Metanephros (tissue), 1 donor: ENCODE results near the gene LYAR. TPM values are rescaled to one million over a fixed set of nuclear protein-coding genes. Genes with fewer than 3 reads are reported as not detected.

ENCODE experiments used
- total RNA-seq: library from RNA; depleted of rRNA; stranded (reverse); fragments of >200 nt; gene quantifications from one replicate; pipeline ENCODE4 v1.2.3, GENCODE V29; 2014

The LYAR gene
- total RNA-seq: 4.6 TPM

GRCh38 chr4:4289941-4290850 lies at the start of gene LYAR, which contains the start of gene ZBTB49:
Gene LYAR (minus strand): TSS chr4:4290154. CDS start chr4:4283742, 6,412 bp downstream.
Gene ZBTB49 (plus strand): TSS chr4:4290251. CDS start chr4:4299946, 9,695 bp downstream.

GRCh38 chr4:4248029-4248884 lies 41.7 kb downstream of the LYAR start, which contains the start of gene TMEM128:
Gene TMEM128 (minus strand): TSS chr4:4248223. CDS start chr4:4248202, 21 bp downstream.

GRCh38 chr4:4226606-4227438 lies 63.1 kb downstream of the LYAR start, which contains the start of gene OTOP1:
Gene OTOP1 (minus strand): TSS chr4:4226929. CDS start chr4:4226864, 65 bp downstream.

Other genes starting within 250 kb of the LYAR start
- not detected for gene OTOP1, start 63.2 kb downstream of the LYAR start, total RNA-seq
- 25.2 TPM for gene TMEM128, start 41.9 kb downstream of the LYAR start, total RNA-seq
- gene ZBTB49, start 97 bp upstream of the LYAR start, total RNA-seq: 5.5 TPM
- 1.3 TPM for gene NSG1, start 96.9 kb upstream of the LYAR start, total RNA-seq